HG03439 (cell line): ENCODE results near the gene FASLG.
"Not testable (repeated sequence)": the region's sequence is repeated elsewhere in the genome, so short reads cannot be mapped to it uniquely, and the experiment has no call there.

Source experiments
- ATAC-seq: cut with Tn5 transposase; IDR thresholded peaks from one replicate; pipeline ENCODE4 v1.9.1; 2021; ENCODE audit warnings: mild to moderate bottlenecking, moderate library complexity; ENCODE audit not compliant: unreplicated experiment

Gene FASLG

DNA sequence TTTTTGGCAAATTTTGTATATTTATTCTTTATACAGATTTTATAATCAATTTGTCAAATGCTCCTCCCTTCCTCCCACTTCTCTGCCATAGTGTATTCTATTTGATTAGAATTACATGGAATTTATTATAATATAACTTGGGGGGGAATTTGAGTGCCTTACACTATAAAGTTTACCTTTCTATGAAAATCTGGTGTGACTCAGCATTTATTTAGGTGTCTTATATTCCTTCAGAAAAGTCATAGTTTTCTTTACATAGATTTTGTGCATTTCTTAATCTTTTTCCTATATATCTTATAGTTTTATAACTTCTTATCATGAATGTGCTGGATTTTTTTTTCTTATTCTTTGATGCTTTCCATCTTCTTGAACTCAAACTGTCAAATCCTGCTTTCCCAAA lies 21.3 kb downstream of the FASLG start:
- no peak for ATAC-seq

DNA sequence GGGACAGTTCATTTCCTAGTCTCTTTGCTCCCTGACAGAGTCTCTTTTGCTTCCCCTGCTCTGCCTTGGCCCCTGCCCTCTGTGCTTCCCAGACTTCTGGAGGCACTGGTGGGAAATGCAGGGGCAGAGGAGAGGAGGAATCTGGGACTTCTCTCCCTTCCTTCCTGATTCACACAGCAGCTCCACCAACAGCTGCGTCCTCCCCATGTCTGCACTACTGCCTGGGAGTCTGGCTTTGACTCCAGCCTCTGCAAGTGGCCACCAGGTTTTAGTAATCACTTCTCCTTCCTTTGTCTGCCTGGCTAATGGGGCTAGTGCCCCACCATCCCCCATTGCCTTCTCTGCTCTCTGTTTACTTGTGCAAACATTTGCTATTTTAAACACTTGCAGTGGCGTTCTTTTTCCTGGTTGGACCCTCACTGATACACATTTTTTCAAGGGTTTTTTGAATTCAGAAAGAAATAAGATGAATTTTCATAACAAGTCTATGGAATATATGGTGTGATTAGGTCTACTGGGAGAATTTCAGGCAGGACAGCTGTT lies 21.9 kb downstream of the FASLG start:
- ATAC-seq, result no peak

DNA sequence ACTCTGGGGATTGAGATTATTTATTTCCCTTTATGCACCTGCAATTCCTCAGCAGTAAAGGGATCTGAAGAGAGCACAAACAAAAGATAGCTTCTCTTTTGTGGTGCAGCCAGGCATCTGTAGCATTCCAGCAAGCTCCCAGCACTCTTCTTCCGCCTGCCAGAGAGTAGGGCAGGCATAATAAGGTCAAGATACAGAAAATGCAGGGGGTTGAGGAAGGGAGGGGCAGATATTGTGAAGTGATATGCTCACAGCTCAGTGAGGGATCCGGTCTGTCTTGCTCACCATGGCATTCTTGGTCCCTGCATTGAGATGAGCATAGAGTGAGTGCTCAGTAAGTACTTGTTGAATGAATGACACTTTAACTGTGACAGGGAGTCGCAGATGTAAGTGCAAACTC lies 23.9 kb downstream of the FASLG start:
- no peak for ATAC-seq

DNA sequence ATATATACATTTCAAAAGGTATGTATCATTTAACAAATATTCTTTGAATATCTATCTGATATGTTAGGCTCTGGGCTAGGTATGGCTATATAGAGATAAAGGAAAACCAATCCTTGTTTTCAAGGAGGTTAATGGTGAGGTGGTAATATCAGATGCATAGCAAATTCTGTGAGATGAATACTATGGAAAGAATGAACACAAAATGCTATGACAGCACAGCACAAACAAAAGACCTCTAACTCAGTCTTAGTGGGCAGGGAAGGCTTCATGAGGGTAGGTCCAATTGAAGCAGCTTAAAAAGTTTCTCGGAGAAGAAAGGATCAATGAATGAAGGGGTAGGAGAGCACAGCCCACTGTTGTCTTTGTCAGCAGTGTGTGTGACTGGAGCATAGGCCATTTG lies 27.2 kb downstream of the FASLG start:
- no peak for ATAC-seq

DNA sequence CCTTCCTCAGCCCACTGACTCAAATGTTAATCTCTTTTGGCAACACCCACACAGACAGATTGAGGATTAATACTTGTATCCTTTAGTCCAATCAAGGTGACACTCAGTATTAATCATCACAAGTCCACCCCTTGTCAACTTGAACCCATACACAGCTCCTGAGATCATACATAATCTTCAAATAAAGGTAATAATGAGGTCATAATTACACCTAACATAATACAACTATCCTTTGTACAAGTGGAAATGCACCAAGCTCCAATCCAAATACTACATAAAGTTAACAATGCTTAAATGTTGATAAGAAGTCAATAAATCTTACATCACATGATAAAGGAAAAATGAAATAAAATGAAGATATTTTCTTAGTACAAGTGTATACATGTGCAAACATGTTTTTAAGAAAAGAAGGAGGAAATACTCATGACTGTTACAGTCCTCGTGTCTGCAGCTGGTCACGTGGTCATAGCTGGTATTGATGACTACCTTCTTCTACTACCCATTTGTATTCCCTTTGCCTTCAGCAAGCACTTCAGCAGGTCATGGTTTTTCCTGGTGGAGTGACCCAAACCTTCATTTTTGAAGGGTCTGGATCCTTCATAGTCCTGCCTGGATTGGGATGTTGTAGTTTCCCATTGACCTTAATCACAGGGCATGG lies 29.7 kb downstream of the FASLG start:
- ATAC-seq, result not testable (repeated sequence)

DNA sequence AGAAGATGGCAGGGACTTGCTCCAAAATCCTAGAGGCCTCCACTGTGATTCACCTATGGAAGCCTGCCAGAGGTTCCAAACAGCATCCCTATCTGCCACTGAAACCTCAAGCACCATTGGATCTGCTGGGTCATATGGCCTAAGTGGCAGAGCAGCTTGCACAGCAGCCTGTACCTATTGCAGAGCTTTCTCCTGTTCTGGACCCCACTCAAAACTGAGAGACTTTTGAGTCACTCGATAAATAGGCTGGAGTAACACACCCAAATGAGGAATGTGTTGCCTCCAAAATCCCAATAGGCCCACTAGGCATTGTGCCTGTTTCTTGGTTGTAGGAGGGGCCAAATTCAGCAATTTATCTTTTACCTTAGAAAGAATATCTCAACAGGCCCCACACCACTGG lies 32.0 kb downstream of the FASLG start:
- ATAC-seq, result not testable (repeated sequence)

DNA sequence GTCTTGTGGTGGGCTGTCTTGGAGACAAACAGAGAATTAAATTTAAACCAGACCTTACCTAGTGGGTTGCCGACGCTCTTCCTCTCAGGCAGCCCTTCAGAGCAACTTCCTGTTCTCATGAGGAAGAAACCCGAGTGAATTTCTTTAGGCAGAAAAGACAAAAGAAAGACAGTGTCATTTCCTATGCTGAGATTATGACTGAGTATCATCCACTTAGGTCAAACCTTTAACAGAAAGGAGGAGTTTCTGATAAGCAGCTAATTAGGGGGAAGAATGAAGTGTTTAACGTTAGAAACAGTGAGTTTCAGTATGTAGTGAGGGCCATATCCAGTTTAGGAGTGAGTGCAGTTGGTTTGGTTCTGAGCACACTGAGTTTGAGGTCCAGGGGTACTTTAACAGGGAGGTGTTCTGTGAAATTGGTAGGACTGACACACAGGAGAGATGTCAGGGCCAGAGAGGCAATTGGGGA lies 38.7 kb downstream of the FASLG start:
- ATAC-seq, result no peak

DNA sequence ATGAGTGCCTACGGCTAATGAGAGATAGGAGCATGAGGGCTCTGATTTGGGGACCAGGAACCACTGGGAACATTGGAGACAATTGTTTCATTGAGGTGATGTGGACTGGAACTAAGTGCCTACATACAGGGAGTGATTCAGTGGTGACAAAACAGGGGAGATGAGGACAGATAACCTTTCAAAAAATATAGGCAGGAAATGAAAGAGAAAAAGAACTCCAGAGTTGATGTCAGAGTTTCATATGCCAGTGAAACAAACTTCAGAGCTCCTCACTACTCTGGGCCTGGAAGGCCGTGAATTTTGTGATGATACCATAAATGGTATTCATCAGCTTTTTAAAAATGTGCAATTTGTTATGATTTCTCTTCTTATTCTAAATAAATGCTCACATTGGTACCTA lies 39.3 kb downstream of the FASLG start:
- no peak for ATAC-seq

DNA sequence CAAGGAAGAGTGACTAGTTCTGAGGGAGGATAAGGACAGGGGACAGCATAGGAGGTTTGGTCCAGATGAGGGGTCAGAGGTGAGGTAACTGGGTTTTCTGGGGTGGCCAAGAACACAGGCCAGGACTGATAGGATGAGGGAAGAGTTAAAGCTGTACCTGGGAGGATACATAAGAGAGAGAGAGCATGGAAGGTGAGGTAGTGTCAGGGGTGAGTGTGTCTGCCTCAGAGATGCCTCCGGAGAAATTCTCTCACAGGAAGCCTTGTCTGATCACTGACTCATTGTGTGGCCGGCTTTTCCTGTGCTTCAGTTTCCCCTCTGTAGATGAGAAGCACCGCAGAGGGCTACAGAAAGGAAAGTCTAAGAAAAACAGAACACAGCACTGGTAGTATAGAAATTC lies 40.2 kb downstream of the FASLG start:
- ATAC-seq, result no peak

DNA sequence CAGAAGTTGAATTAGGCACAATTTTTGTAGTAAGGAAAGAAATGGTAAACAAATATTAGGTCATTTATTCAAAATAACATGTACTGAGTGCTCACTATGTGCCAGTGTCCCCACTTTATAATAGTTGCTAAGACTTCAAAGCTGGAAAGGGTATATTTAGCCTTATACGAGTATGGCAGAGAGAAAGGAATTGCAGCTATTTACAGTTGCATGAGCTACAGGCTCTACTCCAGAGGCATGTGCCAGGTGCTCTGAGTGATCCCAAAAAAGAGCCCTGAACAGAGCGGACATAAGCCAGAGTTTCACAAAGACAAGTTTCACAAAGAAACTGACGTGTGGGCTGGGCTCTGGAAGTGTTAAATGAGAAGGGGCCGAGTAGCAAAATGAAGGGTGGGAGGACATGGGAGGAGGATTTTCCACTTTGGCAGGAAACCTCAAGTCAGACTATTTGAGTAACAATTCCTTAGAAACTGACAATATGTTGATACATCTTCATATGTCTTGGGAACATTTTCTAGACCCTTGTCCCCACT lies 40.9 kb downstream of the FASLG start:
- no peak for ATAC-seq

DNA sequence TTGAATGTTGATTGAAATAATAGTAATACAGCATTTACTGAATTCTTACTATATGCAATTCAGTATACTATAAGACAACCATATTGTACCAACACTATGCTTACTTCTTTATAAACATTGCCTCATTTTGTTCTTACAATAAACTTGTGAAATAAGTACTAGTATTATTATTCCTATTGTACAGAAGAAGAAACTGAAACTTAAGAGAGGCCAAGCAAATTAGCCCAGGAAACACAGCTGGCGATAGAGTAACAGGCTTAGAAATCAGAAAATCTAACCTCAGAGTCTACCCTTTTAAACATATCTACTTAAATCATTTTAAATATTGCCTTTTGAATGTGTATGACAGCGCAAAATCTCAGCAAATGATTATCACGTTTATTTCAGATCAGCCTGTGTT lies 41.7 kb downstream of the FASLG start:
- no peak for ATAC-seq

DNA sequence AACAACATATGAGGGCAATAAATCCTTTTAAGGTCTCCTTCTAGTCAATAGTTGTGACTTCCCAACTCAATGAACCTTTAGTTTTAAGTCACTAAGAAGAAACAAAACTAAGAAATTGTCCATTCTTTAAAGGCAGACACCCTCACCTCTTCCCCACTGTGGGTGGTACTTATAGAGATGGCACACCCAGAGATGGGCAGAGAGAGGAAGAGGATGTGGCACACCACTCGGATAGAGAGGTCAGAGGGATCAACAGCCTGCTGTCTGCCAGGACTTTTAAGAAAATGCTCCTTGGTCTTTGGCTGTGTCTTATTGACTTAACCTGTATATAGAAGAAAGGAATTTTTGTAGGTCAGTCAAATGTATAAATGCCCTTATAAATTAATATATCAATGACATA lies 45.1 kb downstream of the FASLG start:
- ATAC-seq, result no peak

DNA sequence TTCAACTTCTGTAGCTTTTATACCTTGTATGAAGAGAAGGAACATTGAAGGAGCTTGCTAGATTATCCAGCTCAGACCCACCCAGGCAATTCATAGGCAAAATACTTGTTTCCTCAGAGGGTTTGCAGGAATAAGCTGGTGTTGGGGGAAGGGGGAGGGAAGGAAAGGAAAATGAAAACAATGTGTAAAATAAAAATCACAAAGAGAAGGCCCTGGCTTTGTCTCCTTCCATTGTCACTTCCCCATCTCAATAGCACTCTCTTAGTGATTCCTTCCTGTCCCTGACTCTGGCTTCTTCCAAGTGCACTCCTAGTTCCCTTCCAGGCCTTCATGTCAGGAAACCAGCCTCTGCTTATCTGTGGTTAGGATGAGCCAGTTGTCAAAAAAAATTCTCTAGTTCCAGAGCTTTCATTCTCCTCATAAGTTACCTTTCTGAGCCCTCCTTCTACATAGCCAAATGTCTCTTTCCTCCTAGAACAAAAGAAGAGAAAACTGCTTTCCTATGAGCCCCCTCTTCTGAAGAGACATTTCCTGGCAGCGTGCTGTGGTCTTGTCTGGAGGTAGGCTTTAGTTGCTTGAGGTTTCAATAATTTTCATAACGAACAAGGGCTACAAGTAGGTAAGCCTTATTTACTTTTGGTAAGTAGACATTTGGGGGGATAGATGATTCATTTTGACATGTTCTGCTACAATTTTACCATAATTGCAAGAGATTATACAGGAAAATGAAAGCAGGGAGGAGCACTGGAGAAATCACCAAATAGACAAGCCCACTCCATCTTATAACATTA lies 45.7 kb downstream of the FASLG start:
- no peak for ATAC-seq

DNA sequence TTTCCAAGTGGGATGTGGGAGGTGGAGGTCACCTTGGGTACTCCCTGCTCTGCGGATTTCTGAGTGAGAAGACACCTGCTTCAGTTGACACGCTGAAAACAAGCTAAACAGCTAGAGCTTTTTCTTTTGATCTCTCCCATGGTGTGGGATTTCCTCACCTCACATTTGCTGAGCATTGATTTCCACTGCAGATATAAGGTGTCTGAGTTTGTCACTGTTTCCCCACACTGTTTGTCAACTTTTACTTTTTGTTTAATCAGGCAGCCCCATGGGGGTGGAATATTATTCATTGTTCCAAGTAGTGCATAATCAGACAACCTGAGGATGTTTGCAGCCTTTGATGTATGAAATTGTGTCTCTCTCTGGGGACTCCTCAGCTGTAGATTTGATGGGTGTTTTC lies 49.5 kb downstream of the FASLG start:
- ATAC-seq, result no peak

DNA sequence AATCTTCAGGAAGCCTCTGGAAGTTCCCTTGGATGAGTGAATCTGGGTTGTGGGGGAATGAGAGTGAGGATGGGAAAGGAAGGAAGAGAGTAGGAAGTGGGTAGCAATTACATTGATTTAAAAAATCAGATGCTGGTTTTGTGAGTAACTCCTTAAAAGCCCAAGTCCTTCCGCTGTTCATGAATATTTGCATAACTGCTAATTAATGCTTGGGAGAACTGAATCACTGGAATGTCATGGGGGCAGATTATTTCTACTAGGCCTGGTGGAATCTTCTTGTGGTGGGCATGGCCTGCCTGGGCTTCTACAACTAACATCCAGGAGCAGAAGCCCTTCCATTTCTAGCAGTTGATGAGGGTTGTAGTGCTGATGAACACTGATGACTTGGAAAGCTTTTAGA lies 52.7 kb downstream of the FASLG start:
- ATAC-seq, result no peak

DNA sequence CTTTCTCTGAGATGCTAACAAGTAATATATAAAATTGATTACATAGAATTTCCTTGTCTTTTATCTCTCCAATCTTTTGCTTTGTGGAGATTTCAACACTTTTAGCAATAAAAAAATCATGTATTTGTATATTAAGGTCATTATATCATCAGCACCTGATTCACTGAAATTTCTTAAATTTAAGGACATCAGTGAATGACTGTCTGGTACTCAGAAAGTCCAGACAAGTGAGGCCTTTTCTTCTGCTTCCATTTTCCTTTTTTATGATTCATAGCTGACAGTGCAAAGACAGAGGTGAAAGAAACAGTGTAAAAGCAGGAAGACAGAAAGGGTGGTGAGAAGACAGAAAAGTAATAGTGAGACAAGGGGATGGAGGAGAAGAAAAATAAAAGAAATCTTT lies 54.6 kb downstream of the FASLG start:
- ATAC-seq, result no peak
